NCI-H2107 (cell line): ENCODE data around the gene AURKAIP1.

ENCODE experiments used
- DNase-seq: peaks from one replicate; lab custom pipeline; 2025; lab: John Stamatoyannopoulos, UW

AURKAIP1 gene

DNA sequence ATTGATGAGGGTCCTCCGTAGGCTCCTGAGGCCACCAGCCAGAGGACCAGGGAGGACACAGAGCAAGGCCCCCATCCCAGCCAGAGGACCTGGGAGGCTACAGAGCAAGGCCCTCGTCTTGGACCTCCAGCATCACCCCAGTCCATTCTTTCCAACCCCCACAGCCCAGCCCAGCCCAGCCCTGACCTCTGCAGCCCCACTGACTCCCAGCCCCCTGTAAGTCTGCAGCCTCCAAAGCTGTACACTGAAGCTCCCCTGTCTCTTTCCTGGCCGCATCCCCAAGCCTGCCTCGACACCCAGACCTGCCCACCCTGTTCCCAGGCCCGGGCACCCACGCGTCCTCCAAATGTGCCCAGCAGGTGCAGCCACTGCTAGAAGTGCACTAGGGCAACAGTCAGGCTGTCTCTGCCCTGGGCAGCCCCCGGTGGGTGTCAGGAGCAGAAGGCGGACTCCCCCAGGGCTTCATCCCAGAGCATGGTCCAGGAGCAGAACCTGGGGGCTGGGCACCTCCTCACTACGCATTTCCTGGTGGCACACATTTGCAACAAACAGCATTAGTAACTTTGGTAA lies 27.9 kb downstream of the AURKAIP1 start:
- DNase-seq, result no peak

DNA sequence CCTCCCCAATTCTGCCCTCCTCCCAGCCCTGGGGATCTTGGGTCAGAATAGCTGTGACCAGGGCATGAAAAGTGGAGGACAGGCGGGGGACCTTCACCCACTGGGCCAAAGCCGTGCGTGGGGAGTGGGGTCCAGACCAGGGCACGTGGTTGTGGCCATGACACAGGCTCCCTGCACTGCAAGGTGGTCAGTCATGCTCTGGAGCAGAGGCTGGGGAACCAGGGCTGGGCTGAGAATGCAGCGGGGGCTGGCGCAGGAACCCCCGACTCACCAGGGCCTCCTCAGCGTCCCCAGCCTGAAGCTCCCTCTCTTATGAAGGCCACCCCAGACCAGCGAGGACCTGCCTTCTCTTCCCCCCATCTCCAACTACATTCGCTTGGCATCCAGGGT lies 28.5 kb downstream of the AURKAIP1 start:
- no peak for DNase-seq

DNA sequence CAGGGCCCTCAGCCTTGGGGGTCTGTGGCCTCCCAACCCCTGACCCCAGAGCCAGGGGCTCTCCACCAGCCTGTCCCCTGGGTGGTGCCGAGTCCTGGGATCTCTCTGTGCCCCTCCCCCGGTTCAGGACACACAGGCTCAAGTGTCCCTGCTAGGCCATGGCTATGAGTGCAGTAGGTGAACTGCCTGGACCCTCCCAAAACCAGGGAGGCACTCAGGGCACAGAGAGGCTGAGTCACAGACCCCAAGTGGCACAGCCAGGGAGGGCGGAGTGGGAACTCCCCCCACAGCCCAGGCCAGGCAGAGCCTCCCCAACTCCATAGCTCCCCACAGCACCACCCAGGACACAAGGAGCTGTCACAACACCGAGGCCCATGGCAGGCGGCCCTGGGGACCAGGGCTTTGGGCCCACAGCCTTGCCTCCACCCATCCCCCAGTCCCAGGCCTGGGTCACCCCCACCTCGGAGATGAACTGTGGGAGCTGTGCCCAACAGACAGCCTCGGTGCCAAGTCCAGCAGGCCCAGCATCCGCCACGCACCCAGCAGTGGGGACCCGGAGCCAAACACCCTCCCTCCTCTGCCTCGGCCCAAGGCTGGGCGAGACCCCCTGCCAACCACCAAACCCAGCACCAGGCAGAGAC lies 29.0 kb downstream of the AURKAIP1 start:
- no peak for DNase-seq

DNA sequence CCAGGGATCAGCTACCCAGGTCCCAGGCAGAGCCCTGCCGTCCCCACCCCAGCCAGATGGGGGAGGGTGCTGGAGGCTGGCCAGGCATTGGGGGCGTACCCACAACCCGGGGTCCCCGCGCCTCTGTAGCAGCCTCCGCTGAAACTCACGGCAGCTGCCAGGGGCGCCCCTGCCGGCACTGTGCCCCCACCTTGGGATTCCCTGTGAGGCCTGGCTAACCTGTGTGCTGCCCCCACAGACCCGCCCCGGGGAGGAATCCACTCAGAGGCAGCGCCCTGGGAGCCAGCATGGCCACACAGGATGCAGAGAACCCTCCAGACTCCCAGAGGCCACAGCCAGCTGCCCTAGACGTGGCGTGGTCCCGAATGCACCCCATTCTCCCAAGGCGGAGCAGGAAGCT lies 29.6 kb downstream of the AURKAIP1 start:
- no peak for DNase-seq

DNA sequence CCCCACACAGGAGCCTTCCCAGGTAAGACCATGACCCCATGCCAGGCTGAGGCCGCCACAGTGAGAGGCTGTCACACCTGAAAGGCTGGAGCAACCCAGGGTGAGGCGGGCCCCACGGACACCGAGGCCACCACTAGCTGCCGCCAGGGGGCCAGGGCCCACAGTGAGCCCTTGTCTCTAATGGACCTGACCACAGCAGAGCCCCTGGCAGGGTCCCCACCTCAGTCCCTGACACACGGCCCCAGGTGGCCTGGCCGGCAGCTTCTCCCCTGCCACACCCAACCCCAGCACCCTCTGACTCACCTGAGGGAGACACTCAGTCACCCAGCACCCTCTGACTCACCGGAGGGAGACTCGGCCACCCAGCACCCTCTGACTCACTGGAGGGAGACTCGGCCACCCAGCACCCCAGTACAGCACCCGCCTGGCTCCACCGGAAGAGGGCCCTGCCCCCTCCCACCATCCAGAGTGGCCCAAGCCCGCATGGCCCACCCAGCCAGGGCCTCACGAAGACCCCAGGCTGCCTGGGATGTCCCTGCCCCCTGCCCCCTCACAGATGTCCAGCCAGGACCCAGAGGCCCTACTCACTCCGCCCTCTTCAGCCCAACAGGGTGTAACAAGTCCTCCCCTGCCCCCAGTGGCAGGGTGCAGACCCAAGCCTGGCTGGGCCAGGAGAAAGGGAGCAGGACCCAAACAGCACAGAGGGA lies 30.2 kb downstream of the AURKAIP1 start:
- DNase-seq, result no peak

DNA sequence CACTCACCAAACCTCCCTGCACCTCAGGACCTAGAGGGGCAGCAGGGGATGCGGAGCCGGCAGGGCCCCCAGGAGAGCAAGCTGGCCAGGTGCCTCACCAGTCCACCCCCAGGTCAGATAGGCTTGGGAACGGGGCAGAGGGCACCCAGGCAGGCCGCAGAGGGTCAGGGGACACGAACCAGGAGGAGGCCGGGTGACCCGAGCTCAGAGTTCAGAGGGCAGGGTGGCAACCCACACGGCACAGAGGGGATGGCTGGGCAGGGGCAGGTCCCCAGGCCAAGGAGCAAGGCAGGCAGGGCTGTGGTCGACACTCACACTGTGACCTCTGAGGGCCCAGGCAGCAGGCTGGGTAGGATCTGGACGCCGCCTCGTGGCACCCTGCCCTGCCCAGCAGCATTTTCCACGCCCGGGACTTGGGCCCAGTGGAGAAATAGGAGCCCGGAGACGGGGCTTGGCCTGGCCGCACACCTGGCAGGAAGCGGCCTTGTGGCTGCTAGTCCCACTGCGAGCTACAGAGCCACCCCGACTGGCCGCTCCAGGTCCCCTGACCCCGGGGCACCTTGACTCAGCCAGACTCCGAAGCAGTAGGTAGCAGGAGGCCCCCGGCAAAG lies 31.1 kb downstream of the AURKAIP1 start:
- no peak for DNase-seq

DNA sequence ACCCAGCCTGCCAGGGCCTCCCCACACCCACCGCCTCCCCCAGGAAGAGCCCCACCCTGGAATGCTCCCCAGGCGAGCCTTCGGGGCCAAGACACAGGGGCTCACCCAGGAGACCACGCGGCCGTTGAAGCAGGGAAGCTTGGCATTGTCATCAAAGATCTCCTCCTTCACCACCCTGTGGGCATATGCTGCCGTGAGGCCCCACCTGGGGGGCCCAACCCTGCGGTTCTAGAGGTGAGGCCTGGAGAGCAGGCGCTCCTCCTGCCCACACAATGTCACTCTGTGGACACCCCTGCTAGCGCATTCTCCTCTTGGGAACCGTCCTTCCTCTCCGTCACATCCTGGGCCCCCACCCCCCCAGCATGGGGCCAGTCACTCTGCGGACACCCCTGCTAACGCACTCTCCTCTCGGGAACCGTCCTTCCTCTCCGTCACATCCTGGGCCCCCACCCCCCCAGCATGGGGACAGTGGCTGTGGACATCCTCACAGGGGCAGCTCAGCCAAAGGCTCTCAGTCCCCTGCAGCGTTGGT lies 32.4 kb downstream of the AURKAIP1 start:
- DNase-seq, result no peak

DNA sequence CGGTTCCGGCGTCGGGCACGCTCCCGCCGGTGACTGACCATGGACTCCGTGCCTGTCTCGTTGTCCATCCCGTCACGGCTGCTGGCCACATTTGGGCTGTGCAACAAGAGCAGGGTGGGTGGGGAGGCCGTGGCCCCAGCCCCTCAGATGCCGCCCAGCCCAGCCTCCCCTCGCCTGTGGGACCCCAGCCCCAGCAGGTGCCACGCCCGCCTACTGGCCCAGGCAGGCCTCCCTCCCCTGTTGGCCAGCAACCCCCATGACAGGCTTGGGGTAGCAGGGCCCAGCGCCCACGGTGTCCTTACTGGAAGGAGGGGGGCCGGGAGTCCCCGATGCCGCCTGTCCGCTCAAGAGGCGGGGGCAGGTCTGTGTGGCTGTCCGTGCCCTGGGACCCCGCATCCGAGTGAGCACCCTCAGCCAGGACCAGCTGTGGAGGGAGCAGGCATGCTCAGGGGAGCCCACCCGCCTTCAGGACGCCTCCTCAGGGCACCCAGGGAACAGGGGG lies 32.9 kb downstream of the AURKAIP1 start:
- DNase-seq, result no peak

DNA sequence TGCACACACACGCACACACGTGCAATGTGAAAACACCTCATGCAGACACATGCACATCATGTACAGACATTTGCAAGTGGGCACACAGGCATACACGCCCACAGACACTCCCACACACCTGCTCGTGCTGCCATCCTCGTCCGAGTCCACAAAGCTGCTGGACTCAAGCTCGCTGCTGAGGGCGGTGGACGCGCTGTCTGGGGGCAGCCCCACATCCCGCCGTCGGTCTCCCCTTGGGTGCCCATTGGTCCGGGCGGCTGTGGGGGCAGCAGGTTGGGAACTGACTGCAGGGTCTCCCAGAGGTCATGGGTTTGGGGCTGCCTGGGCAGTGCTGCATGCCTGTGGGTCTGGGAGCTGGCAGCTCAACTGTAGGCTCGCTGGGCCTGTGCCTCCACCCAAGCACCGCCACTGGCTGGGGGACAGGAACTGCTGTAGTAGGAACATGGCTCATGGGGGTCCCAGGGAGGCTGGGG lies 33.4 kb downstream of the AURKAIP1 start:
- DNase-seq, result no peak

DNA sequence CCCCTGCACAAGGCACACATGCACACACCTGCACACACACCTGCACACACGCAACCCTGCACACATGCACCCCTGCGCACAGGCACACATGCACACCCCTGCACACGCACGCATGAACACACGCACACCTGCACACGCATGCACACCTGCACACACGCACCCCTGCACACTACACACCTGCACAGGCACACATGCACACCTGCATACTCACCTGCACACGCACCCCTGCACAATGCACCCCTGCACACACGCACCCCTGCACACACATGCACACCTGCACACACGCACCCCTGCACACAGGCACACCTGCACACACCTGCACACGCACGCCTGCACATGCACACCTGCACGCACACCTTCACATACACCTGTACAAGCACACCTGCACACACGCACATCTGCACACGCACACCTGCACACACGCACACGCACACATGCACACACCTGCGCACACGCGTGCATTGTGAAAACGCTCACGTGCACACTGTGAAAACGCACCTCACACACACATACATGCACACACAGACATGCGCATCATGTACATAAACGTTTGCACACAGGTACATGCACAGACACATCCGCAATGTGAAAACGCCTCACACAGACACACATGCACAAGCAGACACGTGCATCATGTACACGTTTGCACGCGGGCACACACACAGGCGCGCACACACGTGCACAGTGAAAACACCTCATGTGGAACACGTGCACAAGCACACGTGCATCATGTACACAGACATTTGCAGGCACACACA lies 34.0 kb downstream of the AURKAIP1 start:
- no peak for DNase-seq

DNA sequence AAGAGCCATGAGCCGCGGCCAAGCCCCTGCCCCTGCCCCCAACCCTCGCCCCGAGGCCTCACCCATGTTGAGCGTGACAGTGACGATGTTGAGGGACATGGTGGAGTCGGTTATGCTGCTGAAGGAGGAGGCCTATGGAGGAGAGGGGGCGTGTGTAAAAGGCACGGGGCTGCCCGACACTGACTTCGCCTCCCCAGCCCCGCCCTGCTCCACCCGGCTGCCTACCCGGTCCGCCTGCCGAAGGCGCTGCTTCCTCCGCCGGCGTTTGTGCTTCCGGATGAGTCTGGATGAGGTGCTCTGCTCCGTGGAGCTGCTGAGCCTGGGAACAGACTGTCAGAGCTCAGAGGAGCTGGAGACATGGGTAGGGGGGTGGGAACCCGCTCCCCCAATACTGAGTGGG lies 34.8 kb downstream of the AURKAIP1 start:
- no peak for DNase-seq

DNA sequence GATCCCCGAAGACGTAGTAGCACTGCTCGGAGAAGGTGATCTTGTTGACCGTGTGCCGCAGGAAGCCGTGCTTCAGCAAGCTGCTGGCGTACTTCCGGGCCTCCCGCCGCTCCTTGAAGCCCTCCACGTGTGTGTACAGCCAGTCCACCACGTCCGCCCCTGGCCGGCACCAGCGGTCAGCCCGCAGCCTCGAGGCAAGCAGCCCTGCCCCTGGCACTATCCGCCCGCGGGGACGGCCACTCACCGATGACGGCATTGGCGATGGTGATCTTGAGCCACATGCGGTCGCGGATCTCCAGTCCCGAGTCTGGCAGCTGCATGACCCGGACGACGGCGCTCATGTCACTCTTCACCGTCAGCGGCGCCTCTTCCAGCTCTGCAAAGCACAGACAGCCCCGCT lies 36.7 kb downstream of the AURKAIP1 start:
- no peak for DNase-seq

DNA sequence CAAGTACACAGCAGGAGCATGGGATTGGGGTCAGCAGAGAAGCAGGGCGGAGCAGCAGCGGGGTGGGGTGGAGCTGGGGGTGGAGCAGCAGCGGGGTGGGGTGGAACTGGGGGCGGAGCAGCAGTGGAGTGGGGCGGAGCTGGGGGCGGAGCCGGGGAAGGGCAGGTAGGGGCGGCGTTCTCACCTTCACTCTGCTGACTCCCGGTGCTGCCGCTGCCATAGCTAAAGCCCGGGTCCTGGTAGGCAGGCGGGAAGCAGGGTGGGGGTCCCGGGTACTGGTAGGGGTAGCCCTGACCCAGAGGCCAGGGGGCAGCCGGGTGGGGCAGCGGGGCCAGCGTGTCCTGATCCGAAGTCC lies 37.2 kb downstream of the AURKAIP1 start:
- no peak for DNase-seq

DNA sequence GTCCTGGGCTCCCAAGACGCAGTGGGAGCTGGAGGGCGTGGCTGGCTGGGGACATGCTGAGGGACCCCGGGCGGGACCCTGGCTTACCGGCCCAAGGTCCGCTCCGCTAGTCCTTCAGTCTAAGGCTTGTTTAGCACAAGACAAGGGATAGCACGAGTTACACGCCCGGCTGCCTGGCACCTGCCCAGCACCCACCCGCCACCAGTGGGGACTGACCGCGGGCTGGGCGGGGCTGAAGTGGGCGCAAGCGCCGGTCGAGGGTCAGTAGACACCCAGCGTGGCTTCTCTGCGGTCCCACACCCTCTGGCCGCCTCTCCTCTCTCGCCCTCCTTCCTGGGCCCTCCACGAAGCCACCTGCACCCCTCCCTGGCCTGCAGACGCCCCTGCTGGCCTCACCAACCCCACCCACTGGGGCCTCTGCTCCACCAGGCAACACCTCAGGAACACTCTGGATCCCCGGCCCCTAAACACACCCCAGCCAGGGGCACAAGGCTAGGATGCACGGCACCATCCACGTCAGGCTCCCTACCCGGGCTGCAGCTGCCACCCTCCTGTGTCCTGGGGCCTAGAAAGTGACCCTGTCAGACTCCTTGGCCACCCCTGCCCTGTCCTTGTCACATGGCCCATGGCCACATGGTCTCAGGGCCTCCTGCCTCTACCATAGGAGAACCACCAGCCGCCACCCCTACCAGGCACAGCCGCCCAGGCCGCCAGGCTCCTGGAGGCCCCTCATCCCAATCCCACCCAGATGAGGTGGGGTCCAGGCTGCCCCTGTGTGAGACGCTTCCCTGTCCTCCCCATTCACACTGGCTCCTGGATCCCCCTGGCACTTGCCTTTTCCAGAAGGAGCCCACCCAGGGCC lies 37.8 kb downstream of the AURKAIP1 start:
- DNase-seq, result no peak

DNA sequence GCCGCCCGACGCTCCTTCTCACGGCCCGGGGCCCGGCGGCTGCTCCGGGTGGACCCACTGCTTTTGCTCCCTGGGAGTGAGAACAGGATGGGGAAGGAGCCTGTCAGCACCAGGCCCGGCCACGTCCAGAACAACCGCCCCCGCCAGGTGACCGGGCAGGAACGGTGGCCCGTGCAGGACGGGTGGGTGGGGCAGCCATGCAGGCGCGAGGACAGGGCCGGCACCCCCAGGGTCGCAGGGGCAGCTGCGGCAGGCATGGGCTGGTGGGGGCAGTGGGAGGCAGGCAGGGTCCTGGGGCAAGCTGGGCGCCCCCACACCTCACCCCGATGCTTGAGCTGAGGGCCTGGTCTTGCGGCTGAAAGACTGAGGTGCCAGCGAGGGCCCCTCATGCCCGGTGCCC lies 38.6 kb downstream of the AURKAIP1 start:
- DNase-seq, result no peak

DNA sequence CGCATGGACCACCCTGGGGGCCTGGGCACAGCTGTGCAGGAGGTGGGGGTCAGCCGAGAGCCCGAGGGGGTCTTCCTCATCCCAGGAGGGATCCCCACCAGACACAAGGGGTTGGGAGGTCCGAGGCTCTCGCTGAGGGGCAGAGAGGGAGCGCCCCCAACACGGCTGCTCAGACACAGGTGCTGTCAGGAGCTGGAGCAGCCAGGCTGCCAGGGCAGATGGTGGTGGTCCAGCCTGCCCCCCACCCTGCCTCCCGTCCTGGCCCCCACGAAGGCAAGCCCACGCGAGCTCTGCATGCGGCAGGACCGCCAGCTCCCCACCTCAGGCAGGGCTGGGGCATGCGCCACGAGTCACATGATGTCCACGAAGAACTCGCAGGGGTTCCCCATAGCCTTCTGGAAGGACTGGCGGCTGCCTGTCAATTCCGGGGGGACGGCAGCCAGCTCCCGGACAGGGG lies 39.2 kb downstream of the AURKAIP1 start:
- DNase-seq, result no peak

DNA sequence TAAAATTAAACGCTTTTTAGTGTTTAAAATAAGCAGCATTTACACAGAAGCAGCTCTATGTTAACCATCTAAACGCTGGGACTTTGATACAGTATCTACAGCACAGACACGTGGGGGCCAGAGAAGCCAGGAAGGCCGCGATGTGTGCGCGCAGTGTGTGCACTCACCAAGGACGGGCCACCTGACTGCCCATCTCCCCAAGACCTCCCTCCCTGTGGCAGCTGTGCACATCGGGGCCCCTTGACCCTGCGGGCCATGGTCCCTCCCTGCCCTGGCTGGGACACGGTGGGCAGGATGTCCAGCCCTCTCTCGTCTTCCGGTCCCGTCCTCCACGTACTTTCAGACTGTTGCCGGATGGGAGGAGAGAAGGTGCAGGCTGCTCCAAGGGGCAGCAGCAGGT lies 39.7 kb downstream of the AURKAIP1 start:
- no peak for DNase-seq

DNA sequence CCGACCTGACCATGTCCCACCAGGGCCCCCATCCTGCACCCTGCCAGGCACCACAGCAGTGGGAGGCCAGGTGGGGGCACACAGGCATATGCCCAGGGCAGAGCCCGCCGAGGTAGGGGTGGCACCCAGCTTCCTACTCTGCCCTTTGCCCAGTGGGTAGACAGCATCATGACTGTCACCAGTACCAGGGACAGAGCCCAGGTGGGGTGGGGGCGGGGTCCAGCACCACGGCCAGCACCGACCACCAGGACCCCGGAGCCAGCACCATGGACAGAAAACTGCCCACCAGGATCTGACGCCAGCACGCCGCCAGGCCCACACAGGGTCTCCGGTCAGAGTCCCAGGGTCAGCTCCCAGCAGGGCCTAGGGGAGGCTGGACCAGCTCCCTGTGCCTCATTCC lies 40.2 kb downstream of the AURKAIP1 start:
- no peak for DNase-seq

DNA sequence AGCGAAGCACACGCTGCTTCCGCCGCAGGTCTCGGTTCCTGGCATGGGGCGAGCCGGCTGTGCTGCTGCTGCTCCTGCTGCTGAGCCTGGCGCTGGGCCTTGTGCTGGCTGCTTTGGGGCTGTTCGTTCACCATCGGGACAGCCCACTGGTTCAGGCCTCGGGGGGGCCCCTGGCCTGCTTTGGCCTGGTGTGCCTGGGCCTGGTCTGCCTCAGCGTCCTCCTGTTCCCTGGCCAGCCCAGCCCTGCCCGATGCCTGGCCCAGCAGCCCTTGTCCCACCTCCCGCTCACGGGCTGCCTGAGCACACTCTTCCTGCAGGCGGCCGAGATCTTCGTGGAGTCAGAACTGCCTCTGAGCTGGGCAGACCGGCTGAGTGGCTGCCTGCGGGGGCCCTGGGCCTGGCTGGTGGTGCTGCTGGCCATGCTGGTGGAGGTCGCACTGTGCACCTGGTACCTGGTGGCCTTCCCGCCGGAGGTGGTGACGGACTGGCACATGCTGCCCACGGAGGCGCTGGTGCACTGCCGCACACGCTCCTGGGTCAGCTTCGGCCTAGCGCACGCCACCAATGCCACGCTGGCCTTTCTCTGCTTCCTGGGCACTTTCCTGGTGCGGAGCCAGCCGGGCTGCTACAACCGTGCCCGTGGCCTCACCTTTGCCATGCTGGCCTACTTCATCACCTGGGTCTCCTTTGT lies 41.3 kb downstream of the AURKAIP1 start:
- no peak for DNase-seq

DNA sequence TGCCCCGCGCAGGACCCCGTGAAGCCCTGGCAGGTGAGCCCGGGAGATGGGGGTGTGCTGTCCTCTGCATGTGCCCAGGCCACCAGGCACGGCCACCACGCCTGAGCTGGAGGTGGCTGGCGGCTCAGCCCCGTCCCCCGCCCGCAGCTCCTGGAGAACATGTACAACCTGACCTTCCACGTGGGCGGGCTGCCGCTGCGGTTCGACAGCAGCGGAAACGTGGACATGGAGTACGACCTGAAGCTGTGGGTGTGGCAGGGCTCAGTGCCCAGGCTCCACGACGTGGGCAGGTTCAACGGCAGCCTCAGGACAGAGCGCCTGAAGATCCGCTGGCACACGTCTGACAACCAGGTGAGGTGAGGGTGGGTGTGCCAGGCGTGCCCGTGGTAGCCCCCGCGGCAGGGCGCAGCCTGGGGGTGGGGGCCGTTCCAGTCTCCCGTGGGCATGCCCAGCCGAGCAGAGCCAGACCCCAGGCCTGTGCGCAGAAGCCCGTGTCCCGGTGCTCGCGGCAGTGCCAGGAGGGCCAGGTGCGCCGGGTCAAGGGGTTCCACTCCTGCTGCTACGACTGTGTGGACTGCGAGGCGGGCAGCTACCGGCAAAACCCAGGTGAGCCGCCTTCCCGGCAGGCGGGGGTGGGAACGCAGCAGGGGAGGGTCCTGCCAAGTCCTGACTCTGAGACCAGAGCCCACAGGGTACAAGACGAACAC lies 42.1 kb downstream of the AURKAIP1 start:
- DNase-seq, result no peak
